Glutamatergic neuron (in vitro differentiated cells): ENCODE results near the gene MAP2. TPM values are rescaled to one million over a fixed set of nuclear protein-coding genes. Genes with fewer than 3 reads are reported as not detected.

Source experiments
- DNase-seq: peaks from one replicate; pipeline ENCODE4 v3.0.0; 2022
- H3K27ac Mint-ChIP-seq: one replicate; pipeline ENCODE4 v1.8.0; 2020; ENCODE audit warnings: mild to moderate bottlenecking, mixed read lengths, inconsistent platforms; ENCODE audit not compliant: unreplicated experiment
- H3K27me3 Mint-ChIP-seq: one replicate; pipeline ENCODE4 v1.8.0; 2020; ENCODE audit warnings: mild to moderate bottlenecking, moderate library complexity, mixed read lengths, inconsistent platforms; ENCODE audit not compliant: unreplicated experiment
- H3K36me3 Mint-ChIP-seq: one replicate; pipeline ENCODE4 v1.8.0; 2020; ENCODE audit warnings: mild to moderate bottlenecking, mixed read lengths, inconsistent platforms; ENCODE audit not compliant: unreplicated experiment
- H3K4me1 Mint-ChIP-seq: one replicate; pipeline ENCODE4 v1.8.0; 2020; ENCODE audit warnings: mild to moderate bottlenecking, low read depth, mixed read lengths, inconsistent platforms; ENCODE audit not compliant: unreplicated experiment
- H3K4me3 Mint-ChIP-seq: one replicate; pipeline ENCODE4 v1.8.0; 2020; ENCODE audit warnings: mild to moderate bottlenecking, mixed read lengths, inconsistent platforms; ENCODE audit not compliant: unreplicated experiment
- H3K9me3 Mint-ChIP-seq: one replicate; pipeline ENCODE4 v1.8.0; 2020; ENCODE audit warnings: mild to moderate bottlenecking, moderate library complexity, mixed read lengths, inconsistent platforms; ENCODE audit not compliant: unreplicated experiment
- CTCF ChIP-seq: fragments of 200-600 bp; sonication (generic); IDR thresholded peaks from one replicate; pipeline ENCODE4 v1.5.0; 2021; ENCODE audit not compliant: partially characterized antibody, unreplicated experiment
- total RNA-seq: library from RNA; stranded (reverse); fragmentation: NEBNext Ultra II Directional; extraction: Animal tissue kit (Norgen Biotek cat#: 25700); gene quantifications from one replicate; pipeline ENCODE4 v1.2.1, GENCODE V29; 2021; ENCODE audit not compliant: unreplicated experiment

MAP2 gene
- total RNA-seq, 1 donor from 2014 or later = 177 TPM

- Mint-ChIP-seq H3K4me3 (peak overlapping the region; percentile 86), H3K27me3 (peaks cover 7% of the 10 kb centered on the region), H3K27ac (peak overlapping the region; percentile 95), H3K4me1 (peaks cover 34% of the 10 kb centered on the region), H3K36me3 (no peaks in the 10 kb centered on the region), H3K9me3 (peaks cover 8% of the 10 kb centered on the region)
- TF ChIP-seq CTCF = no peak
- peak; percentile 33 for DNase-seq
These were observed 237.5 kb downstream of the MAP2 start for GRCh38 chr2:209661286-209661894.

- H3K4me1 Mint-ChIP-seq = peaks cover 34% of the 10 kb centered on the region
- H3K27ac Mint-ChIP-seq = peak overlapping the region; percentile 95
- peaks cover 7% of the 10 kb centered on the region for H3K27me3 Mint-ChIP-seq
- TF ChIP-seq CTCF = no peak
- peaks cover 8% of the 10 kb centered on the region for H3K9me3 Mint-ChIP-seq
- no peak for DNase-seq
- H3K4me3 Mint-ChIP-seq = peak overlapping the region; percentile 55
- no peaks in the 10 kb centered on the region for H3K36me3 Mint-ChIP-seq
These were observed 238.2 kb downstream of the MAP2 start for GRCh38 chr2:209662021-209662420.

- peak overlapping the region; percentile 84 for H3K4me3 Mint-ChIP-seq
- no peaks in the 10 kb centered on the region for H3K36me3 Mint-ChIP-seq
- H3K4me1 Mint-ChIP-seq = peaks cover 32% of the 10 kb centered on the region
- peak; percentile 52 for DNase-seq
- H3K27me3 Mint-ChIP-seq = peaks cover 7% of the 10 kb centered on the region
- H3K27ac Mint-ChIP-seq = peak overlapping the region; percentile 94
- H3K9me3 Mint-ChIP-seq = peaks cover 8% of the 10 kb centered on the region
- no peak for TF ChIP-seq CTCF
These were observed 239.3 kb downstream of the MAP2 start for GRCh38 chr2:209663139-209663538.

- peaks cover 32% of the 10 kb centered on the region for H3K4me1 Mint-ChIP-seq
- H3K36me3 Mint-ChIP-seq = no peaks in the 10 kb centered on the region
- H3K9me3 Mint-ChIP-seq = peaks cover 8% of the 10 kb centered on the region
- no peak for DNase-seq
- peak overlapping the region; percentile 94 for H3K27ac Mint-ChIP-seq
- H3K4me3 Mint-ChIP-seq = peak overlapping the region; percentile 84
- peaks cover 7% of the 10 kb centered on the region for H3K27me3 Mint-ChIP-seq
- no peak for TF ChIP-seq CTCF
These were observed 239.8 kb downstream of the MAP2 start for GRCh38 chr2:209663656-209664055.

- no peak overlapping the region for H3K27ac Mint-ChIP-seq
- H3K27me3 Mint-ChIP-seq = peaks cover 3% of the 10 kb centered on the region
- H3K9me3 Mint-ChIP-seq = peaks cover 3% of the 10 kb centered on the region
- TF ChIP-seq CTCF = no peak
- peaks cover 36% of the 10 kb centered on the region for H3K4me1 Mint-ChIP-seq
- no peak for DNase-seq
- no peak overlapping the region for H3K4me3 Mint-ChIP-seq
- no peaks in the 10 kb centered on the region for H3K36me3 Mint-ChIP-seq
These were observed 242.4 kb downstream of the MAP2 start for GRCh38 chr2:209666296-209666695.
